HFFc6 (cell line): ENCODE results near the gene SRBD1. TPM values are rescaled to one million over a fixed set of nuclear protein-coding genes. Genes with fewer than 3 reads are reported as not detected.

Experiments used
- DNase-seq: peaks from one replicate; pipeline ENCODE4 v3.0.0-alpha.2; 2018
- H3K27ac Mint-ChIP-seq: 2 replicates; pipeline ENCODE4 v1.8.0; 2020; ENCODE audit warnings: mild to moderate bottlenecking, mixed read lengths
- H3K27me3 Mint-ChIP-seq: 2 replicates; pipeline ENCODE4 v1.8.0; 2021; ENCODE audit warnings: mild to moderate bottlenecking, moderate library complexity, mixed read lengths; ENCODE audit not compliant: insufficient read depth
- H3K36me3 Mint-ChIP-seq: 2 replicates; pipeline ENCODE4 v1.8.0; 2021; ENCODE audit warnings: low read depth, mixed read lengths
- H3K4me1 Mint-ChIP-seq: 2 replicates; pipeline ENCODE4 v1.8.0; 2020; ENCODE audit warnings: low read depth, mixed read lengths
- H3K4me3 Mint-ChIP-seq: 2 replicates; pipeline ENCODE4 v1.8.0; 2020; ENCODE audit warnings: mild to moderate bottlenecking, moderate library complexity, mixed read lengths
- H3K9me3 Mint-ChIP-seq: 2 replicates; pipeline ENCODE4 v1.8.0; 2020; ENCODE audit warnings: mild to moderate bottlenecking, mixed read lengths
- CTCF ChIP-seq: fragments of 200-600 bp; sonication (generic); IDR thresholded peaks from 2 replicates; pipeline ENCODE4 v1.5.0; 2021; ENCODE audit warnings: antibody characterized with exemption, mild to moderate bottlenecking
- total RNA-seq, 6 experiments: library from RNA; stranded (reverse); fragmentation: NEBNext Ultra II Directional; extraction: Animal tissue kit (Norgen Biotek cat#: 25700); gene quantifications; 2 replicates in 1 of 6; 3 replicates in 5 of 6; pipeline ENCODE4 v1.2.3, GENCODE V29; 2021

SRBD1 gene
- total RNA-seq, 6 experiments from 2014 or later = 9.5 to 13.6 (median 12.4) TPM

GRCh38 chr2:45361666-45362065 is 249.4 kb downstream of the SRBD1 start:
- no peak for DNase-seq
- peaks cover 4% of the 10 kb centered on the region; the same call in 1 of the 2 replicates for H3K9me3 Mint-ChIP-seq
- H3K27me3 Mint-ChIP-seq = no peaks in the 10 kb centered on the region; the same call in 1 of the 2 replicates
- H3K4me3 Mint-ChIP-seq = no peak overlapping the region
- H3K4me1 Mint-ChIP-seq = no peaks in the 10 kb centered on the region
- no peak overlapping the region for H3K27ac Mint-ChIP-seq
- H3K36me3 Mint-ChIP-seq = peaks cover 2% of the 10 kb centered on the region; the same call in 1 of the 2 replicates
- no peak for TF ChIP-seq CTCF

DNA sequence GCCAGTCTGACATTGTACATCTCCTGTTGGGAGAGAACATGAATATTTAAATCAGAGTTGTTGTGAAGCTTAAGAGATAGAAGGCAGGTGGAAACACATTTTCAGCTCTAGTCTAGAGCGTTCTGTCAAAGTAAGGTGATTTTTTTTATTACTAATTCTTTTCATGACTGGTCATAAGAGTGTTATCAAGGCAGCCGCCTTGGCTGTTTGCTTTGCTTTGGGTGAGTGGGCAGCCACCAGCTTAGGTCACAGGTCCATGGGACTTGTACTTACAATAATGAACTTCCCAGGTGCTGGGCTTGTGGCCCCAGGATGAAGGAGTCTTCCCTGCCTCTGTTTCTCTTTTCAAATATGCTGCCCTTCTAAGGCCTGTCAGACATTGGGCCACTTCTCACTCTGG is 256.3 kb downstream of the SRBD1 start:
- no peak for TF ChIP-seq CTCF
- H3K9me3 Mint-ChIP-seq = peaks cover 6% of the 10 kb centered on the region; the same call in 1 of the 2 replicates
- no peak for DNase-seq
- H3K4me1 Mint-ChIP-seq = peaks cover 28% of the 10 kb centered on the region
- no peak overlapping the region for H3K4me3 Mint-ChIP-seq
- peaks cover 8% of the 10 kb centered on the region for H3K27me3 Mint-ChIP-seq
- peaks cover 17% of the 10 kb centered on the region for H3K36me3 Mint-ChIP-seq
- H3K27ac Mint-ChIP-seq = no peak overlapping the region

DNA sequence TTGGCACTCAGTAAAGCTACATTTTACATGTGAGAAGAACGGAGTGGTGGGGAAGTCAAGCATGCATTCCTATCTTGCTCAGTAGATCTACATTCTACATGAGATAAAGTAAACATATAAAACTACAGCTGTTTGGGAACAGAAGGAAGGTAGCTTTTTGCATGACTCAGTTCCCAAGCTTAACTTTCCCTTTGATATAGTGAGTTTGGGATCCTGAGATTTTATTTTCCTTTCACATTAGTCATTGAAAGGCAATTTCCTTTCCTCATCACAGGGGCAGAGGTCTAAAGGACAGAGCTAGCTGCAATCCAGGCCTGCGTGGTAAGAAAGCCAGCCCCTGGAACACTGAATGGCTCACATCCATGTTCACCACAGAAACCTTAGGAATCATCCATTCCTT is 257.2 kb downstream of the SRBD1 start:
- Mint-ChIP-seq H3K27ac (peak overlapping the region; percentile 68), H3K36me3 (peaks cover 17% of the 10 kb centered on the region), H3K4me1 (peaks cover 28% of the 10 kb centered on the region), H3K27me3 (peaks cover 12% of the 10 kb centered on the region), H3K9me3 (peaks cover 6% of the 10 kb centered on the region; the same call in 1 of the 2 replicates), H3K4me3 (peak overlapping the region; percentile 3; the same call in 1 of the 2 replicates)
- peak; percentile 88 for DNase-seq
- TF ChIP-seq CTCF = no peak

GRCh38 chr2:45352506-45352905 is 258.6 kb downstream of the SRBD1 start:
- Mint-ChIP-seq H3K9me3 (peaks cover 6% of the 10 kb centered on the region; the same call in 1 of the 2 replicates), H3K4me1 (peaks cover 28% of the 10 kb centered on the region), H3K36me3 (peaks cover 17% of the 10 kb centered on the region)

GRCh38 chr2:45345331-45346234 is 265.5 kb downstream of the SRBD1 start:
- DNase-seq = no peak
- Mint-ChIP-seq H3K27ac (no peak overlapping the region), H3K4me1 (no peaks in the 10 kb centered on the region), H3K9me3 (no peaks in the 10 kb centered on the region), H3K27me3 (peaks cover 34% of the 10 kb centered on the region), H3K4me3 (no peak overlapping the region), H3K36me3 (no peaks in the 10 kb centered on the region)
- TF ChIP-seq CTCF = no peak

More at GRCh38 chr2:45352506-45352905, 258.6 kb downstream of the SRBD1 start:
- no peak for TF ChIP-seq CTCF
- DNase-seq = no peak
- Mint-ChIP-seq H3K4me3 (no peak overlapping the region), H3K27ac (no peak overlapping the region), H3K27me3 (peaks cover 12% of the 10 kb centered on the region)
